Keratinocyte (primary cell): ENCODE data around the gene P2RX3.

Source experiments
- CTCF ChIP-seq, 3 experiments: IDR thresholded peaks in 1 of 3; conservative IDR thresholded peaks in 1 of 3; optimal IDR thresholded peaks in 1 of 3; 2 replicates in 2 of 3; 3 replicates in 1 of 3; pipeline versions ENCODE3 to v1.5.1; 2011; ENCODE audit warnings: low read length in 3 of 3, mild to moderate bottlenecking in 3 of 3, moderate library complexity in 2 of 3, control low read depth in 1 of 3, inconsistent platforms in 1 of 3; ENCODE audit not compliant: insufficient read depth in 2 of 3; ENCODE audit errors: extremely low read depth in 1 of 3
- EZH2 ChIP-seq: IDR thresholded peaks from one replicate; pipeline ENCODE4 v1.6.1; 2012; ENCODE audit warnings: inconsistent platforms, mild to moderate bottlenecking, low read length, moderate library complexity

- TF ChIP-seq CTCF (optimal IDR thresholded peaks at IDR 0.05 in 1 of 3, IDR thresholded peaks at IDR 0.05 in 1 of 3, conservative IDR thresholded peaks at IDR 0.05 in 1 of 3; ENCODE audit: extremely low read depth in 1 of 3, insufficient read depth in 2 of 3, low read length in 3 of 3) (no peak), EZH2 (no peak)
These were observed 3.2 kb upstream of the P2RX3 start for GRCh38 chr11:57335023-57335342.
